GM12891 (cell line): ENCODE measurements around the gene SSC4D.

ENCODE experiments used
- PAX5 ChIP-seq: IDR thresholded peaks from 2 replicates; pipeline ENCODE4 v1.6.1; 2011; ENCODE audit warnings: low read length, moderate library complexity, mild to moderate bottlenecking; ENCODE audit not compliant: insufficient read depth, severe bottlenecking
- POLR2A ChIP-seq: IDR thresholded peaks from 2 replicates; pipeline ENCODE4 v1.6.1; 2011; ENCODE audit warnings: low read depth, low read length, control low read depth
- POLR2AphosphoS5 ChIP-seq: IDR thresholded peaks from 2 replicates; pipeline ENCODE4 v1.6.1; 2011; ENCODE audit warnings: low read depth, low read length, control low read depth
- POU2F2 ChIP-seq: IDR thresholded peaks from 2 replicates; pipeline ENCODE4 v1.6.1; 2011; ENCODE audit warnings: low read depth, mild to moderate bottlenecking, control low read depth, low read length, moderate library complexity
- SPI1 ChIP-seq: IDR thresholded peaks from 2 replicates; pipeline ENCODE4 v1.6.1; 2011; ENCODE audit warnings: low read depth, low read length, control low read depth
- TAF1 ChIP-seq: IDR thresholded peaks from 2 replicates; pipeline ENCODE4 v1.6.1; 2011; ENCODE audit warnings: low read depth, low read length, control low read depth

DNA sequence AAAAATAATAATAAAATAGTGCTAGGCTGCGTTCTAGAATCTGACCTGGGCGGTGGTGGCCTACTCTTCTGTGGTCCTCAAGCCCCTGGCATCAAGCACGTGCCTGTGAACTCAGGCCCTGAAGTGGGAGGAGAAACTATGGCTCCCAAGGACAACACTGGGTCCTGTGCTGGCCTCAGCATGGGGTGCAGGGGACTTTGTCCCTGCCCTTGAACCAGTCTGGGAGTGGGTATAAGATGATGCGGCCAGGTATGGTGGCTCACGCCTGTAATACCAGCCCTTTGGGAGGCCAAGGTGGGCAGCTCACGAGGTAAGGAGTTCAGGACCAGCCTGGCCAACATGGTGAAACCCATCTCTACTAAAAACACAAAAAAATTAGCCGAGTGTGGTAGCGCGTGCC is 20.7 kb upstream of the SSC4D start:
- TF ChIP-seq POLR2A (no peak), TAF1 (no peak), SPI1 (no peak), POLR2AphosphoS5 (no peak), PAX5 (no peak), POU2F2 (no peak)
